GM12864 (cell line): ENCODE measurements around the gene TRIP10.

ENCODE experiments used
- DNase-seq: peaks from one replicate; pipeline ENCODE4 v3.0.0-alpha.2; 2011; ENCODE audit warnings: low read depth
- H3K4me3 ChIP-seq: 2 replicates; pipeline ENCODE4 v1.5.1; 2011; ENCODE audit warnings: mild to moderate bottlenecking, low read depth, low read length, control low read depth
- CTCF ChIP-seq: IDR thresholded peaks from 2 replicates; pipeline ENCODE4 v1.5.1; 2011; ENCODE audit warnings: low read depth, mild to moderate bottlenecking, moderate library complexity, low read length, control low read depth, inconsistent platforms; ENCODE audit errors: missing control alignments

Gene TRIP10

GRCh38 chr19:6736917-6737283 is 2.6 kb upstream of the TRIP10 start:
- no peak for TF ChIP-seq CTCF
- peak overlapping the region; percentile 86 for H3K4me3 ChIP-seq
- DNase-seq, result no peak

GRCh38 chr19:6737284-6737872 is 2.1 kb upstream of the TRIP10 start, which contains the start of gene GPR108:
Gene GPR108 (minus strand): TSS chr19:6737580. CDS start chr19:6737576, 4 bp downstream.
- TF ChIP-seq CTCF, result no peak
- peak; percentile 100 for DNase-seq
- peak within 1 kb of the TSS; percentile 86 for H3K4me3 ChIP-seq

- peak overlapping the region; percentile 27 for H3K4me3 ChIP-seq
- peak; percentile 79 for DNase-seq
- TF ChIP-seq CTCF, result peak; percentile 77
Observed at GRCh38 chr19:6737873-6738786, 1.4 kb upstream of the TRIP10 start.

- peak overlapping the region; percentile 41 for H3K4me3 ChIP-seq
- no peak for DNase-seq
- no peak for TF ChIP-seq CTCF
Observed at GRCh38 chr19:6738787-6739389, 592 bp upstream of the TRIP10 start.

- no peak for TF ChIP-seq CTCF
- H3K4me3 ChIP-seq, result peak overlapping the region; percentile 71
- DNase-seq, result no peak
Observed at GRCh38 chr19:6739883-6740588, 556 bp downstream of the TRIP10 start.

GRCh38 chr19:6740589-6741343 is 1.3 kb downstream of the TRIP10 start:
- peak overlapping the region; percentile 71 for H3K4me3 ChIP-seq
- TF ChIP-seq CTCF, result no peak
- DNase-seq, result no peak
